Common myeloid progenitor, CD34-positive (primary cell): ENCODE results near the gene ULK3. TPM values are rescaled to one million over a fixed set of nuclear protein-coding genes. Genes with fewer than 3 reads are reported as not detected.

Experiments
- CTCF ChIA-PET: fragments of 350-600 bp; sonication (Branson Sonifier 250); formaldehyde crosslinking; loops from one replicate; lab custom pipeline; 2021; ENCODE audit warnings: antibody characterized with exemption; lab: Charles Lee
- POLR2A ChIA-PET: fragments of 350-600 bp; sonication (Branson Sonifier 250); formaldehyde crosslinking; loops from one replicate; lab custom pipeline; 2021; ENCODE audit warnings: antibody characterized with exemption; lab: Charles Lee
- DNase-seq, 3 donors: peaks; one replicate each; pipeline versions ENCODE4 v3.0.0 to v3.0.0-alpha.2; 2013
- H3K27ac ChIP-seq, 2 experiments: 1 replicate in 1 of 2; 2 replicates in 1 of 2; pipeline ENCODE4 v1.7.0; 2013; ENCODE audit warnings: inconsistent platforms in 2 of 2, low read length in 2 of 2, mild to moderate bottlenecking in 2 of 2, low read depth in 1 of 2, moderate library complexity in 1 of 2; ENCODE audit not compliant: severe bottlenecking in 2 of 2, insufficient read depth in 1 of 2, poor library complexity in 1 of 2
- H3K27me3 ChIP-seq, 5 experiments: replicated peaks in 2 of 5; 1 replicate in 3 of 5; 2 replicates in 2 of 5; pipeline versions ENCODE4 v1.6.1 to v1.7.0; 2013; ENCODE audit warnings: low read length in 4 of 5, mild to moderate bottlenecking in 2 of 5, moderate library complexity in 2 of 5, inconsistent platforms in 1 of 5; ENCODE audit not compliant: insufficient read depth in 5 of 5, control insufficient read depth in 4 of 5
- H3K36me3 ChIP-seq, 4 experiments: 1 replicate in 2 of 4; 2 replicates in 2 of 4; pipeline versions ENCODE4 v1.6.1 to v1.7.0; 2013; ENCODE audit warnings: low read length in 3 of 4, control low read depth in 1 of 4, mild to moderate bottlenecking in 1 of 4; ENCODE audit not compliant: control insufficient read depth in 4 of 4, insufficient read depth in 4 of 4
- H3K4me1 ChIP-seq, 4 experiments: 1 replicate in 3 of 4; 2 replicates in 1 of 4; pipeline versions ENCODE4 v1.6.1 to v1.7.1; 2013; ENCODE audit warnings: low read length in 3 of 4, mild to moderate bottlenecking in 3 of 4, control low read depth in 1 of 4, inconsistent platforms in 1 of 4, moderate library complexity in 1 of 4; ENCODE audit not compliant: control insufficient read depth in 4 of 4, insufficient read depth in 4 of 4; ENCODE audit errors: control extremely low read depth in 1 of 4
- H3K4me3 ChIP-seq, 7 experiments: 1 replicate in 4 of 7; 2 replicates in 3 of 7; pipeline versions ENCODE4 v1.5.1 to v1.7.0; 2013; ENCODE audit warnings: mild to moderate bottlenecking in 7 of 7, low read length in 6 of 7, moderate library complexity in 6 of 7, inconsistent platforms in 2 of 7, low read depth in 2 of 7, control low read depth in 1 of 7; ENCODE audit not compliant: insufficient read depth in 4 of 7, control insufficient read depth in 1 of 7; ENCODE audit errors: extremely low read depth in 1 of 7
- H3K9me3 ChIP-seq, 5 experiments: 1 replicate in 4 of 5; 2 replicates in 1 of 5; pipeline versions ENCODE4 v1.6.1 to v1.7.1; 2013; ENCODE audit warnings: low read length in 4 of 5, mild to moderate bottlenecking in 2 of 5, inconsistent platforms in 1 of 5, low read depth in 1 of 5, moderate library complexity in 1 of 5; ENCODE audit not compliant: control insufficient read depth in 4 of 5, insufficient read depth in 2 of 5; ENCODE audit errors: control extremely low read depth in 1 of 5
- WGBS: methylation state at CpG from one replicate; pipeline ENCODE4 v1.1.5; 2013; ENCODE audit not compliant: insufficient coverage; 5-methylcytosine and 5-hydroxymethylcytosine counted together
- polyA plus RNA-seq: library from polyadenylated mRNA; unstranded; fragments of 120-200 nt; gene quantifications from one replicate; pipeline ENCODE4 v1.2.1, GENCODE V29; 2013

Gene ULK3
- polyA plus RNA-seq = 58.3 TPM

- H3K4me3 ChIP-seq = peak within 1 kb of the TSS; percentile 76 to 95 (median 81)
- peak within 1 kb of the TSS; percentile 46 to 80 for H3K27ac ChIP-seq
- POLR2A ChIA-PET = interaction anchor here (1.0 to 3.5 kb wide), 3 partner anchors 25 to 63 kb away, joined by 3 to 24 read pairs (median 8); partner anchors contain the start of gene FAM219B
- H3K4me1 ChIP-seq = peaks cover 0 to 47% (median 40%) of the 10 kb centered on the region in 4 experiments
- no peaks in the 10 kb centered on the region for H3K9me3 ChIP-seq
- peaks cover 0 to 69% (median 39%) of the 10 kb centered on the region in 4 experiments for H3K36me3 ChIP-seq
- peak; percentile 93 to 97 (median 96) for DNase-seq
- under 1% methylated on average over 63 of the region's 84 CpGs for WGBS
- CTCF ChIA-PET = interaction anchor here (0.7 to 10.8 kb wide), 15 partner anchors 9 to 92 kb away, joined by 3 to 130 read pairs (median 5); partner anchors contain the start of genes CPLX3 and FAM219B
- no peaks in the 10 kb centered on the region for H3K27me3 ChIP-seq
Measured at GRCh38 chr15:74842581-74843444, at the start of gene ULK3. TSS of gene ULK3 (minus strand) at chr15:74843156. CDS start at chr15:74843105, 51 bp downstream.

- no peak overlapping the region for H3K27ac ChIP-seq
- no peaks in the 10 kb centered on the region for H3K27me3 ChIP-seq
- WGBS = 88% methylated on average over 2 of the region's 3 CpGs
- ChIA-PET POLR2A (no interaction called here), CTCF (interaction anchor here (1.2 to 5.9 kb wide), 3 partner anchors 9 to 11 kb away, joined by 3 to 35 read pairs (median 10); no protein-coding TSS in a partner anchor)
- H3K4me3 ChIP-seq = no peak overlapping the region
- peaks cover 7 to 48% (median 27%) of the 10 kb centered on the region in 4 experiments for H3K36me3 ChIP-seq
- H3K9me3 ChIP-seq = no peaks in the 10 kb centered on the region
- DNase-seq = no peak
- H3K4me1 ChIP-seq = peaks cover 0 to 31% (median 27%) of the 10 kb centered on the region in 4 experiments
Measured at GRCh38 chr15:74892313-74892712, 49.4 kb upstream of the ULK3 start.

- no peak for DNase-seq
- no peak overlapping the region for H3K4me3 ChIP-seq
- H3K4me1 ChIP-seq = peaks cover 0 to 27% (median 22%) of the 10 kb centered on the region in 4 experiments
- ChIA-PET CTCF (interaction anchor here (1.0 to 5.9 kb wide), 5 partner anchors 9 to 23 kb away, joined by 3 to 35 read pairs (median 3); no protein-coding TSS in a partner anchor), POLR2A (no interaction called here)
- H3K27ac ChIP-seq = no peak overlapping the region
- H3K9me3 ChIP-seq = no peaks in the 10 kb centered on the region
- WGBS = 95% methylated on average over 3 of the region's 3 CpGs
- H3K36me3 ChIP-seq = peaks cover 7 to 39% (median 23%) of the 10 kb centered on the region in 4 experiments
- no peaks in the 10 kb centered on the region for H3K27me3 ChIP-seq
Measured at GRCh38 chr15:74891469-74891868, 48.5 kb upstream of the ULK3 start.

GRCh38 chr15:74890665-74890960 lies 47.7 kb upstream of the ULK3 start:
- Histone ChIP-seq H3K27me3 (no peaks in the 10 kb centered on the region), H3K9me3 (no peaks in the 10 kb centered on the region), H3K27ac (peak overlapping the region; percentile 43 to 86), H3K4me1 (peaks cover 0 to 33% (median 22%) of the 10 kb centered on the region in 4 experiments), H3K4me3 (peak overlapping the region; percentile 49 to 94 (median 88)), H3K36me3 (peaks cover 5 to 31% (median 17%) of the 10 kb centered on the region in 4 experiments)
- DNase-seq = no peak
- WGBS = 0% methylated on average over 1 of the region's 1 CpG
- ChIA-PET CTCF (interaction anchor here (1.2 to 5.9 kb wide), 6 partner anchors 9 to 46 kb away, joined by 3 to 35 read pairs (median 8); no protein-coding TSS in a partner anchor), POLR2A (interaction anchor here (0.5 kb wide), 1 partner anchor 16 kb away, joined by 4 read pairs; no protein-coding TSS in a partner anchor)

GRCh38 chr15:74889883-74890664 lies 47.1 kb upstream of the ULK3 start, which contains the start of gene MPI:
TSS of gene MPI (plus strand) at chr15:74890042. CDS start at chr15:74890074, 32 bp downstream.
- CTCF ChIA-PET = interaction anchor here (1.6 to 5.9 kb wide), 5 partner anchors 9 to 45 kb away, joined by 4 to 35 read pairs (median 10); no protein-coding TSS in a partner anchor
- DNase-seq = peak; percentile 77 to 87 (median 82)
- H3K36me3 ChIP-seq = peaks cover 5 to 28% (median 16%) of the 10 kb centered on the region in 4 experiments
- POLR2A ChIA-PET = interaction anchor here (0.5 to 2.1 kb wide), 6 partner anchors 12 to 19 kb away, joined by 3 to 8 read pairs (median 4); partner anchors contain the start of gene FAM219B
- H3K27ac ChIP-seq = peak within 1 kb of the TSS; percentile 43 to 86
- H3K4me1 ChIP-seq = peaks cover 0 to 35% (median 22%) of the 10 kb centered on the region in 4 experiments
- H3K4me3 ChIP-seq = peak within 1 kb of the TSS; percentile 49 to 94 (median 88)
- 4% methylated on average over 26 of the region's 47 CpGs for WGBS
- H3K9me3 ChIP-seq = no peaks in the 10 kb centered on the region
- no peaks in the 10 kb centered on the region for H3K27me3 ChIP-seq

- peak overlapping the region in 1 of 2 experiments; percentile 86 for H3K27ac ChIP-seq
- CTCF ChIA-PET = interaction anchor here (1.0 to 5.9 kb wide), 9 partner anchors 8 to 103 kb away, joined by 3 to 35 read pairs (median 5); no protein-coding TSS in a partner anchor
- no peaks in the 10 kb centered on the region for H3K9me3 ChIP-seq
- no peaks in the 10 kb centered on the region for H3K27me3 ChIP-seq
- peaks cover 0 to 42% (median 24%) of the 10 kb centered on the region in 4 experiments for H3K4me1 ChIP-seq
- POLR2A ChIA-PET = interaction anchor here (0.7 to 2.1 kb wide), 5 partner anchors 12 to 19 kb away, joined by 3 to 8 read pairs (median 3); partner anchors contain the start of gene FAM219B
- DNase-seq = no peak
- peaks cover 5 to 28% (median 16%) of the 10 kb centered on the region in 4 experiments for H3K36me3 ChIP-seq
- H3K4me3 ChIP-seq = peak overlapping the region in 6 of 7 experiments; percentile 49 to 94 (median 89)
- 14% methylated on average over 2 of the region's 8 CpGs for WGBS
Measured at GRCh38 chr15:74889390-74889882, 46.5 kb upstream of the ULK3 start.
